OCI-LY1 (cell line): ENCODE data around the gene RGS9.

Experiments
- H2AFZ ChIP-seq: fragments of 200-600 bp; sonication (generic), shearing (Covaris generic); 2 replicates; pipeline ENCODE4 v1.6.0; 2014; ENCODE audit warnings: antibody characterized with exemption, mild to moderate bottlenecking, low read length
- H3F3A ChIP-seq: fragments of 200-600 bp; sonication (generic), shearing (Covaris generic); 2 replicates; pipeline ENCODE4 v1.6.0; 2014; ENCODE audit warnings: mild to moderate bottlenecking, antibody characterized with exemption, low read length, moderate library complexity; ENCODE audit not compliant: insufficient read depth
- H3K27ac ChIP-seq: fragments of 200-600 bp; sonication (generic); 2 replicates; pipeline ENCODE4 v1.5.1; 2014; ENCODE audit warnings: low read length, mixed run types, mild to moderate bottlenecking, low read depth; ENCODE audit not compliant: poor library complexity, severe bottlenecking
- H3K27me3 ChIP-seq: fragments of 200-600 bp; sonication (generic); 2 replicates; pipeline ENCODE4 v1.6.0; 2014; ENCODE audit warnings: antibody characterized with exemption, mild to moderate bottlenecking, low read length, moderate library complexity; ENCODE audit not compliant: insufficient read depth
- H3K36me3 ChIP-seq: fragments of 200-600 bp; sonication (generic); 2 replicates; pipeline ENCODE4 v1.6.1; 2014; ENCODE audit warnings: mild to moderate bottlenecking, antibody characterized with exemption, low read length, moderate library complexity, mixed read lengths; ENCODE audit not compliant: insufficient read depth
- H3K4me1 ChIP-seq: fragments of 200-600 bp; sonication (generic); 2 replicates; pipeline ENCODE4 v1.5.1; 2014; ENCODE audit warnings: mild to moderate bottlenecking, low read length, moderate library complexity; ENCODE audit not compliant: insufficient read depth, severe bottlenecking
- H3K4me2 ChIP-seq: fragments of 200-600 bp; sonication (generic), shearing (Covaris generic); 2 replicates; pipeline ENCODE4 v1.6.1; 2014; ENCODE audit warnings: low read length
- H3K4me3 ChIP-seq: fragments of 200-600 bp; sonication (generic); 2 replicates; pipeline ENCODE4 v1.5.1; 2014; ENCODE audit warnings: low read length, low read depth, mild to moderate bottlenecking, mixed read lengths; ENCODE audit not compliant: poor library complexity, severe bottlenecking
- H3K79me2 ChIP-seq: fragments of 200-600 bp; shearing (Covaris generic); 2 replicates; pipeline ENCODE4 v1.6.1; 2016; ENCODE audit warnings: mixed run types, low read length, mixed read lengths; ENCODE audit not compliant: insufficient read depth
- H3K9ac ChIP-seq: fragments of 200-600 bp; sonication (generic), shearing (Covaris generic); 2 replicates; pipeline ENCODE4 v1.6.1; 2014; ENCODE audit warnings: mild to moderate bottlenecking, low read length, mixed read lengths
- H3K9me2 ChIP-seq: fragments of 200-600 bp; sonication (generic), shearing (Covaris generic); 2 replicates; pipeline ENCODE4 v1.6.1; 2014; ENCODE audit warnings: low read depth, mild to moderate bottlenecking, low read length, mixed read lengths
- H3K9me3 ChIP-seq: fragments of 200-600 bp; shearing (Covaris generic); 2 replicates; pipeline ENCODE4 v1.6.1; 2014; ENCODE audit warnings: low read length, mixed read lengths
- H4K20me1 ChIP-seq: fragments of 200-600 bp; sonication (generic), shearing (Covaris generic); 2 replicates; pipeline ENCODE4 v1.6.0; 2016; ENCODE audit warnings: mild to moderate bottlenecking, low read length; ENCODE audit not compliant: insufficient read depth
- EZH2 ChIP-seq: fragments of 200-600 bp; sonication (generic), shearing (Covaris generic); IDR thresholded peaks from 2 replicates; pipeline ENCODE4 v1.8.0; 2017; ENCODE audit warnings: borderline replicate concordance, mixed run types, mild to moderate bottlenecking, antibody characterized with exemption, low read length, moderate library complexity, mixed read lengths
- TF ChIP-seq, protein P1 (sequence below): fragments of 200-600 bp; sonication (generic), shearing (Covaris generic); IDR thresholded peaks from 2 replicates; pipeline ENCODE4 v1.5.1; 2017; ENCODE audit warnings: mild to moderate bottlenecking, antibody characterized with exemption, low read length, moderate library complexity, mixed read lengths

RGS9 gene

DNA sequence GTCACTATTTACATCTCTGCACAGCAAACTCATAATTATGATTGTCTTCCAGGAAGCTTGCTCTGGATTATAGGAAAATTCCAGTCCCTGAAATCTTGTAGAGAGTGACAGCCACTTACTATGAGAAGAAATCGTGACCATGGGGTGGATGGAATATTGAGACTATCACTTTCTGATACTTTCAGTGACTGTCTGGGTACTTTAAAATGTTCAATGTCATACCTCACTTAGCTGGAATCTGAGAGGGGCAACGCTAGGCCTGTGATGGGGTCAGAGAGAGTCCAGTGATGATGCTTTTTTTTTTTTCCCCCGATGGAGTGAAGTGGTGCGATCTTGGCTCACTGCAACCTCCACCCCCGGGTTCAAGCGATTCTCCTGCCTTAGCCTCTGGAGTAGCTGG, 32.2 kb upstream of the RGS9 start:
- no peak overlapping the region for H3K27ac ChIP-seq
- no peaks in the 10 kb centered on the region for H3K9me3 ChIP-seq
- H3K79me2 ChIP-seq = no peaks in the 10 kb centered on the region
- peaks cover 9% of the 10 kb centered on the region; the same call in 1 of the 2 replicates for H3K36me3 ChIP-seq
- TF ChIP-seq, protein P1, sequence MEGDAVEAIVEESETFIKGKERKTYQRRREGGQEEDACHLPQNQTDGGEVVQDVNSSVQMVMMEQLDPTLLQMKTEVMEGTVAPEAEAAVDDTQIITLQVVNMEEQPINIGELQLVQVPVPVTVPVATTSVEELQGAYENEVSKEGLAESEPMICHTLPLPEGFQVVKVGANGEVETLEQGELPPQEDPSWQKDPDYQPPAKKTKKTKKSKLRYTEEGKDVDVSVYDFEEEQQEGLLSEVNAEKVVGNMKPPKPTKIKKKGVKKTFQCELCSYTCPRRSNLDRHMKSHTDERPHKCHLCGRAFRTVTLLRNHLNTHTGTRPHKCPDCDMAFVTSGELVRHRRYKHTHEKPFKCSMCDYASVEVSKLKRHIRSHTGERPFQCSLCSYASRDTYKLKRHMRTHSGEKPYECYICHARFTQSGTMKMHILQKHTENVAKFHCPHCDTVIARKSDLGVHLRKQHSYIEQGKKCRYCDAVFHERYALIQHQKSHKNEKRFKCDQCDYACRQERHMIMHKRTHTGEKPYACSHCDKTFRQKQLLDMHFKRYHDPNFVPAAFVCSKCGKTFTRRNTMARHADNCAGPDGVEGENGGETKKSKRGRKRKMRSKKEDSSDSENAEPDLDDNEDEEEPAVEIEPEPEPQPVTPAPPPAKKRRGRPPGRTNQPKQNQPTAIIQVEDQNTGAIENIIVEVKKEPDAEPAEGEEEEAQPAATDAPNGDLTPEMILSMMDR = no peak
- TF ChIP-seq EZH2 = no peak
- no peak overlapping the region for H3K9ac ChIP-seq
- no peaks in the 10 kb centered on the region for H4K20me1 ChIP-seq
- no peaks in the 10 kb centered on the region for H3F3A ChIP-seq
- H2AFZ ChIP-seq = no peak overlapping the region
- H3K4me1 ChIP-seq = peaks cover 13% of the 10 kb centered on the region
- no peak overlapping the region for H3K4me3 ChIP-seq
- no peaks in the 10 kb centered on the region for H3K9me2 ChIP-seq
- H3K27me3 ChIP-seq = no peaks in the 10 kb centered on the region; the same call in 1 of the 2 replicates
- H3K4me2 ChIP-seq = no peak overlapping the region

- Histone ChIP-seq H3K27ac (no peak overlapping the region), H3F3A (no peaks in the 10 kb centered on the region), H3K4me3 (no peak overlapping the region), H3K9me2 (no peaks in the 10 kb centered on the region), H3K9me3 (no peaks in the 10 kb centered on the region), H2AFZ (no peak overlapping the region), H3K27me3 (no peaks in the 10 kb centered on the region; the same call in 1 of the 2 replicates), H3K9ac (no peak overlapping the region), H4K20me1 (no peaks in the 10 kb centered on the region), H3K4me2 (no peak overlapping the region), H3K4me1 (no peaks in the 10 kb centered on the region), H3K79me2 (no peaks in the 10 kb centered on the region), H3K36me3 (peaks cover 9% of the 10 kb centered on the region; the same call in 1 of the 2 replicates)
- TF ChIP-seq EZH2 = no peak
- TF ChIP-seq, protein P1 = no peak
These were observed 29.0 kb upstream of the RGS9 start for GRCh38 chr17:65108152-65108551.

DNA sequence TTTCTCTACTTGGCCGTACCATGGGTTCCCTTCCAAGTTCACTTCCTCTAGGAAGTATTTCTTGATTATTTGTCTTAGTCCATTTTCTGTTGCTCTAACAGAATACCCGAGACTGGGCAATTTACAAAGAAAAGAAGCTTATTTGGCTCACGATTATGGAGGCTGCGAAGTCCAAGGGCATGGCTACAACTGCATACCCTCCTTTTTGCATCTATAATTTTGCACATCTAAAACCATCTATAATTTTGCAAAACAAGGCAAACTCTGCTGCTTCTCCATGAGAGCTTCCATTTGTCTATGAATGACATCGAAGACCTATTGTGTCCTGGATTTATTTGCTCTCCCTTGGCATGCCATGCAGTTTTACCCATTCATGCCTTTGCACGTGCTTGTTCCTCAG, 27.6 kb upstream of the RGS9 start:
- Histone ChIP-seq H3K4me2 (no peak overlapping the region), H3F3A (no peaks in the 10 kb centered on the region), H3K27ac (no peak overlapping the region), H3K79me2 (no peaks in the 10 kb centered on the region), H3K9me3 (no peaks in the 10 kb centered on the region), H2AFZ (no peak overlapping the region), H3K4me3 (no peak overlapping the region), H3K27me3 (no peaks in the 10 kb centered on the region; the same call in 1 of the 2 replicates), H3K9ac (no peak overlapping the region), H4K20me1 (no peaks in the 10 kb centered on the region), H3K36me3 (peaks cover 9% of the 10 kb centered on the region; the same call in 1 of the 2 replicates), H3K4me1 (no peaks in the 10 kb centered on the region), H3K9me2 (no peaks in the 10 kb centered on the region)
- TF ChIP-seq EZH2 = no peak
- TF ChIP-seq, protein P1 = no peak
